ENCODE data around the gene GNG2.

DNA sequence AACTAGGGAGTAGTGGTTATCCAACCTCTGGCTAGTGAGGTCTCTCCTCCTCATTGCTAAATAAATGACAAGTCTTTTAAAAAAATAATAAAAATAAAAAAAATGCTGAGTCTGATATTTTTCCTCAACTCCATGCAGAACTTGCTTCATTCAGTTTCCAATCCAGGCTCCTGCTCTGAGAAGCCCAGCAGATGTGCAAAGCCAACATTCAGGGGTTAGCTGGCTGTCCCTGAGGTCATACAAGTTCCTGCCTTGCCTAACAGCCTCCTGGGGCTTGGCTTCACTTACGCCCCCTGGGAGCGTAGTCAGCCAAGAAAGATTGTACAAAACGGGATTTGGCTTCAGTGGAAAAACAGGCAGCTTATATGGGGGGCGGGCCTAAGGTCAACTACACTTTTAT lies 152.2 kb downstream of the GNG2 start:
- TF ChIP-seq POLR2A (IDR thresholded peaks at IDR 0.05), result no peak
- TF ChIP-seq, protein P1, sequence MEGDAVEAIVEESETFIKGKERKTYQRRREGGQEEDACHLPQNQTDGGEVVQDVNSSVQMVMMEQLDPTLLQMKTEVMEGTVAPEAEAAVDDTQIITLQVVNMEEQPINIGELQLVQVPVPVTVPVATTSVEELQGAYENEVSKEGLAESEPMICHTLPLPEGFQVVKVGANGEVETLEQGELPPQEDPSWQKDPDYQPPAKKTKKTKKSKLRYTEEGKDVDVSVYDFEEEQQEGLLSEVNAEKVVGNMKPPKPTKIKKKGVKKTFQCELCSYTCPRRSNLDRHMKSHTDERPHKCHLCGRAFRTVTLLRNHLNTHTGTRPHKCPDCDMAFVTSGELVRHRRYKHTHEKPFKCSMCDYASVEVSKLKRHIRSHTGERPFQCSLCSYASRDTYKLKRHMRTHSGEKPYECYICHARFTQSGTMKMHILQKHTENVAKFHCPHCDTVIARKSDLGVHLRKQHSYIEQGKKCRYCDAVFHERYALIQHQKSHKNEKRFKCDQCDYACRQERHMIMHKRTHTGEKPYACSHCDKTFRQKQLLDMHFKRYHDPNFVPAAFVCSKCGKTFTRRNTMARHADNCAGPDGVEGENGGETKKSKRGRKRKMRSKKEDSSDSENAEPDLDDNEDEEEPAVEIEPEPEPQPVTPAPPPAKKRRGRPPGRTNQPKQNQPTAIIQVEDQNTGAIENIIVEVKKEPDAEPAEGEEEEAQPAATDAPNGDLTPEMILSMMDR (IDR thresholded peaks at IDR 0.05 in 8 of 11, conservative IDR thresholded peaks at IDR 0.05 in 3 of 11), result no peak
- no peak for TF ChIP-seq POLR2AphosphoS5 (IDR thresholded peaks at IDR 0.05)
